Nephron progenitor cell (in vitro differentiated cells): ENCODE measurements around the gene SIVA1.
A peak's percentile ranks its signal among the peaks of the same experiment; 100 is the strongest.

Source experiments
- DNase-seq: peaks from one replicate; pipeline ENCODE4 v3.0.0; 2021
- H3K27ac Mint-ChIP-seq: 2 replicates; pipeline ENCODE4 v1.8.0; 2021; ENCODE audit warnings: mild to moderate bottlenecking, moderate library complexity, mixed read lengths
- H3K27me3 Mint-ChIP-seq: 2 replicates; pipeline ENCODE4 v1.8.0; 2021; ENCODE audit warnings: mild to moderate bottlenecking, low read depth, mixed read lengths; ENCODE audit not compliant: poor library complexity
- H3K36me3 Mint-ChIP-seq: 2 replicates; pipeline ENCODE4 v1.8.0; 2021; ENCODE audit warnings: low read depth, mixed read lengths
- H3K4me1 Mint-ChIP-seq: 2 replicates; pipeline ENCODE4 v1.8.0; 2021; ENCODE audit warnings: mixed read lengths
- H3K4me3 Mint-ChIP-seq: 2 replicates; pipeline ENCODE4 v1.8.0; 2021; ENCODE audit warnings: mild to moderate bottlenecking, moderate library complexity, mixed read lengths
- H3K9me3 Mint-ChIP-seq: 2 replicates; pipeline ENCODE4 v1.8.0; 2021; ENCODE audit warnings: mild to moderate bottlenecking, moderate library complexity, mixed read lengths
- CTCF ChIP-seq: fragments of 200-600 bp; sonication (generic); IDR thresholded peaks from 2 replicates; pipeline ENCODE4 v1.5.0; 2021; ENCODE audit warnings: antibody characterized with exemption

The SIVA1 gene, protein sequence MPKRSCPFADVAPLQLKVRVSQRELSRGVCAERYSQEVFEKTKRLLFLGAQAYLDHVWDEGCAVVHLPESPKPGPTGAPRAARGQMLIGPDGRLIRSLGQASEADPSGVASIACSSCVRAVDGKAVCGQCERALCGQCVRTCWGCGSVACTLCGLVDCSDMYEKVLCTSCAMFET

GRCh38 chr14:104752735-104753527 lies at the start of gene SIVA1:
SIVA1 (plus strand) TSS chr14:104753147; CDS start chr14:104753202, 55 bp downstream.
- peaks cover 4% of the 10 kb centered on the region for H3K27me3 Mint-ChIP-seq
- TF ChIP-seq CTCF, result no peak

DNA sequence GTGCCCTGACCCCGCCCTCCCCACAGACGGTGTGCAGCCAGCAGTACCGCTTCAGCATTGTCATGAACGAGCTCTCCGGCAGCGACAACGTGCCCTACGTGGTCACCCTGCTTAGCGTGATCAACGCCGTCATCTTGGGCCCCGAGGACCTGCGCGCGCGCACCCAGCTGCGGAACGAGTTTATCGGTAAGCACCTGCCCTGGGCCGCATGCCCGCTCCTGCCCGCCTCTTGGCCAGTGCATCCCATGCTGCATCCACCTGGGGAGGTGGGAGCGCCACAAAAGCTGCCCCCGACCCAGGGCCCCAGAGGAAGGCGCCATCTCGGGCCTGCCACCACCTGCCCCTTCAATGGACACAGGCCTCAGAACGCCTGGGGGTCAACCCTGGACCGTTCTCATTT lies 49.7 kb upstream of the SIVA1 start:
- H3K4me3 Mint-ChIP-seq, result no peak overlapping the region
- DNase-seq, result no peak
- peaks cover 7% of the 10 kb centered on the region for H3K9me3 Mint-ChIP-seq
- H3K27me3 Mint-ChIP-seq, result peaks cover 12% of the 10 kb centered on the region
- peaks cover 23% of the 10 kb centered on the region for H3K36me3 Mint-ChIP-seq
- H3K4me1 Mint-ChIP-seq, result peaks cover 13% of the 10 kb centered on the region
- TF ChIP-seq CTCF, result no peak
- no peak overlapping the region for H3K27ac Mint-ChIP-seq

More at GRCh38 chr14:104752735-104753527, at the start of gene SIVA1:
- peak within 1 kb of the TSS; percentile 91 for H3K4me3 Mint-ChIP-seq
- peak within 1 kb of the TSS; percentile 96 for H3K27ac Mint-ChIP-seq
- peaks cover 25% of the 10 kb centered on the region for H3K9me3 Mint-ChIP-seq
- peak; percentile 100 for DNase-seq
- peaks cover 18% of the 10 kb centered on the region for H3K36me3 Mint-ChIP-seq
- H3K4me1 Mint-ChIP-seq, result peaks cover 34% of the 10 kb centered on the region

GRCh38 chr14:104704252-104704651 lies 48.7 kb upstream of the SIVA1 start:
- no peak for TF ChIP-seq CTCF
- Mint-ChIP-seq H3K36me3 (peaks cover 23% of the 10 kb centered on the region), H3K27ac (no peak overlapping the region), H3K9me3 (peaks cover 7% of the 10 kb centered on the region), H3K4me1 (peaks cover 18% of the 10 kb centered on the region), H3K27me3 (peaks cover 12% of the 10 kb centered on the region), H3K4me3 (no peak overlapping the region)
- DNase-seq, result no peak

GRCh38 chr14:104705340-104706047 lies 47.5 kb upstream of the SIVA1 start:
- TF ChIP-seq CTCF, result no peak
- peaks cover 7% of the 10 kb centered on the region for H3K9me3 Mint-ChIP-seq
- H3K4me1 Mint-ChIP-seq, result peaks cover 20% of the 10 kb centered on the region
- peaks cover 8% of the 10 kb centered on the region for H3K27me3 Mint-ChIP-seq
- H3K36me3 Mint-ChIP-seq, result peaks cover 23% of the 10 kb centered on the region
- no peak for DNase-seq
- H3K27ac Mint-ChIP-seq, result no peak overlapping the region
- no peak overlapping the region for H3K4me3 Mint-ChIP-seq

- H3K4me1 Mint-ChIP-seq, result peaks cover 17% of the 10 kb centered on the region
- H3K27me3 Mint-ChIP-seq, result peaks cover 1% of the 10 kb centered on the region
- H3K36me3 Mint-ChIP-seq, result peaks cover 23% of the 10 kb centered on the region
- H3K27ac Mint-ChIP-seq, result no peak overlapping the region
- TF ChIP-seq CTCF, result no peak
- no peak for DNase-seq
- H3K9me3 Mint-ChIP-seq, result peaks cover 7% of the 10 kb centered on the region
- H3K4me3 Mint-ChIP-seq, result no peak overlapping the region
Measured at GRCh38 chr14:104706733-104707607, 46.0 kb upstream of the SIVA1 start.
